Naive thymus-derived CD4-positive, alpha-beta T cell (primary cell): ENCODE data around the gene UCK1. TPM values are rescaled to one million over a fixed set of nuclear protein-coding genes. Genes with fewer than 3 reads are reported as not detected.

Experiments
- ATAC-seq: fragments of 150-1000 bp; cut with Tn5 transposase; 2 replicates; pipeline ENCODE4 v1.10.0; 2021; ENCODE audit warnings: mild to moderate bottlenecking, moderate library complexity
- CTCF ChIA-PET: fragments of 350-600 bp; sonication (Branson Sonifier 250); formaldehyde crosslinking; loops from one replicate; lab custom pipeline; 2021; ENCODE audit warnings: antibody characterized with exemption; lab: Charles Lee
- POLR2A ChIA-PET: fragments of 350-600 bp; sonication (Branson Sonifier 250); formaldehyde crosslinking; loops from one replicate; lab custom pipeline; 2021; ENCODE audit warnings: antibody characterized with exemption, inconsistent platforms; lab: Charles Lee
- DNase-seq, 9 donors: peaks; one replicate each; pipeline versions ENCODE4 v3.0.0 to v3.0.0-alpha.2; 2020 to 2022; ENCODE audit warnings: mixed read lengths in 1 of 9
- H3K27ac ChIP-seq: one replicate; pipeline ENCODE4 v1.7.0; 2013; ENCODE audit warnings: mild to moderate bottlenecking, low read depth, low read length, moderate library complexity
- H3K27me3 ChIP-seq, 2 donors: one replicate each; pipeline ENCODE4 v1.7.0; 2013; ENCODE audit warnings: low read length in 2 of 2, mild to moderate bottlenecking in 2 of 2, moderate library complexity in 2 of 2; ENCODE audit not compliant: control insufficient read depth in 2 of 2, insufficient read depth in 2 of 2
- H3K36me3 ChIP-seq, 3 experiments: 1 replicate in 2 of 3; 2 replicates in 1 of 3; pipeline ENCODE4 v1.7.0; 2013; ENCODE audit warnings: low read length in 3 of 3, mild to moderate bottlenecking in 3 of 3, moderate library complexity in 1 of 3; ENCODE audit not compliant: insufficient read depth in 3 of 3, control insufficient read depth in 2 of 3
- H3K4me1 ChIP-seq, 2 donors: one replicate each; pipeline ENCODE4 v1.7.0; 2013; ENCODE audit warnings: low read length in 2 of 2, mild to moderate bottlenecking in 2 of 2, moderate library complexity in 1 of 2; ENCODE audit not compliant: control insufficient read depth in 2 of 2, insufficient read depth in 2 of 2
- H3K4me3 ChIP-seq: 2 replicates; pipeline ENCODE4 v1.7.0; 2013; ENCODE audit warnings: mild to moderate bottlenecking, low read length
- H3K9me3 ChIP-seq, 3 experiments: 1 replicate in 2 of 3; 2 replicates in 1 of 3; pipeline ENCODE4 v1.7.0; 2013; ENCODE audit warnings: low read length in 3 of 3; ENCODE audit not compliant: control insufficient read depth in 2 of 3
- H3K27ac Mint-ChIP-seq, 9 donors: one replicate each; pipeline ENCODE4 v1.8.0; 2020 to 2022; ENCODE audit warnings: mixed read lengths in 9 of 9, mild to moderate bottlenecking in 8 of 9, moderate library complexity in 5 of 9, inconsistent platforms in 2 of 9
- H3K27me3 Mint-ChIP-seq, 5 donors: one replicate each; pipeline ENCODE4 v1.8.0; 2021 to 2022; ENCODE audit warnings: mixed read lengths in 5 of 5, mild to moderate bottlenecking in 1 of 5
- H3K36me3 Mint-ChIP-seq, 5 donors: one replicate each; pipeline ENCODE4 v1.8.0; 2020 to 2022; ENCODE audit warnings: mixed read lengths in 5 of 5, mild to moderate bottlenecking in 3 of 5, inconsistent platforms in 1 of 5
- H3K4me1 Mint-ChIP-seq, 7 donors: one replicate each; pipeline ENCODE4 v1.8.0; 2020 to 2022; ENCODE audit warnings: mixed read lengths in 7 of 7, mild to moderate bottlenecking in 3 of 7, inconsistent platforms in 1 of 7
- H3K4me3 Mint-ChIP-seq, 10 donors: one replicate each; pipeline ENCODE4 v1.8.0; 2020 to 2022; ENCODE audit warnings: mild to moderate bottlenecking in 10 of 10, mixed read lengths in 10 of 10, moderate library complexity in 6 of 10, inconsistent platforms in 2 of 10
- H3K9me3 Mint-ChIP-seq, 11 donors: one replicate each; pipeline ENCODE4 v1.8.0; 2020 to 2022; ENCODE audit warnings: mixed read lengths in 11 of 11, mild to moderate bottlenecking in 4 of 11, inconsistent platforms in 1 of 11, moderate library complexity in 1 of 11
- intact Hi-C, 2 donors: fragments of 100-400 bp; cut with micrococcal nuclease; formaldehyde crosslinking; loops; one replicate each; pipeline ENCODE4 v1.15.1; 2023
- polyA plus RNA-seq, 2 donors: library from polyadenylated mRNA; unstranded; fragments of 300-500 nt; fragmentation: Illumina TruSeq; gene quantifications; one replicate each; pipeline ENCODE4 v1.2.3, GENCODE V29; 2021
- total RNA-seq, 6 experiments: library from RNA in 5 of 6; stranded (reverse) in 5 of 6; gene quantifications; 1 replicate in 5 of 6; 2 replicates in 1 of 6; pipeline ENCODE4 v1.2.3 and lab custom pipeline; 2021 to 2026

Gene UCK1
- total and polyA plus RNA-seq, 7 experiments from 2014 or later = 21.2 to 40.1 (median 29.3) TPM

- ChIA-PET CTCF (interaction anchor here (0.6 kb wide), 1 partner anchor 7 kb away, joined by 3 read pairs; no protein-coding TSS in a partner anchor), POLR2A (interaction anchor here (0.6 to 1.3 kb wide), 2 partner anchors 39 to 71 kb away, joined by 3 read pairs; no protein-coding TSS in a partner anchor)
- ATAC-seq = no peak
- no peak overlapping the region for H3K4me3 Mint-ChIP-seq
- peaks cover 11 to 56% (median 34%) of the 10 kb centered on the region in 5 donors for H3K36me3 Mint-ChIP-seq
- Histone ChIP-seq H3K36me3 (peaks cover 22 to 97% (median 58%) of the 10 kb centered on the region in 3 experiments), H3K9me3 (no peaks in the 10 kb centered on the region), H3K27ac (no peak overlapping the region), H3K4me3 (no peak overlapping the region), H3K27me3 (no peaks in the 10 kb centered on the region), H3K4me1 (no peaks in the 10 kb centered on the region)
- H3K27ac Mint-ChIP-seq = peak overlapping the region in 2 of 9 donors; percentile 25 to 84
- H3K9me3 Mint-ChIP-seq = no peaks in the 10 kb centered on the region
- H3K4me1 Mint-ChIP-seq = peaks cover 4 to 8% (median 5%) of the 10 kb centered on the region in 7 donors
- no peaks in the 10 kb centered on the region for H3K27me3 Mint-ChIP-seq
- no peak for DNase-seq
- intact Hi-C loops = loop anchor here in 1 of 2 donors (5.0 kb wide), 1 partner anchor 78 kb away; no protein-coding TSS in a partner anchor
Observed at GRCh38 chr9:131475111-131475955, 55.7 kb downstream of the UCK1 start.

DNA sequence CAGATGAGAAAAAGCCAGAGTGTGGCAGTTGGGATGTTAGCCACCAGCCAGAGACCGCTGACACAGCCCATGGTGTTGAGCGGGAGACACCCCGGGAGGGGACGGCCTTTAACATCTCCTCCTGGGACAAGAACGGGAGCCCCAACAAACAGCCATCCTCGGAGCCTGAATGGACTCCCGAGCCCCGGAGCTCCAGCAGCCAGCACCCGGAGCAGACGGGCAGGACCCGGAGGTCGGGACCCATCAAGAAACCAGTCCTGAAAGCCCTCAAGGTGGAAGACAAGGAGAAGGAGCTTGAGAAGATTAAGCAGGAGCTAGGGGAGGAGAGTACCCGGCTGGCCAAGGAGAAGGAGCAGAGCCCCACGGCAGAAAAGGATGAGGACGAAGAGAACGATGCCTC, 56.4 kb downstream of the UCK1 start:
- POLR2A ChIA-PET = interaction anchor here (0.6 to 1.3 kb wide), 2 partner anchors 38 to 70 kb away, joined by 3 read pairs; no protein-coding TSS in a partner anchor
- CTCF ChIA-PET = interaction anchor here (0.7 to 1.1 kb wide), 2 partner anchors 46 to 124 kb away, joined by 3 to 4 read pairs; no protein-coding TSS in a partner anchor
- intact Hi-C loops = loop anchor here (5.0 kb wide), 2 partner anchors 77 to 102 kb away; no protein-coding TSS in a partner anchor

GRCh38 chr9:131473891-131474290, 57.2 kb downstream of the UCK1 start:
- CTCF ChIA-PET = interaction anchor here (0.7 to 1.1 kb wide), 2 partner anchors 47 to 123 kb away, joined by 3 to 4 read pairs; no protein-coding TSS in a partner anchor
- Mint-ChIP-seq H3K9me3 (no peaks in the 10 kb centered on the region), H3K27me3 (no peaks in the 10 kb centered on the region), H3K27ac (peak overlapping the region in 4 of 9 donors; percentile 51 to 63 (median 53)), H3K4me1 (peaks cover 5 to 16% (median 8%) of the 10 kb centered on the region in 7 donors), H3K4me3 (no peak overlapping the region), H3K36me3 (peaks cover 20 to 58% (median 39%) of the 10 kb centered on the region in 5 donors)
- ATAC-seq (no peak), DNase-seq (no peak)
- peaks cover 12 to 96% (median 53%) of the 10 kb centered on the region in 3 experiments for H3K36me3 ChIP-seq
- intact Hi-C loops = loop anchor here in 1 of 2 donors (5.0 kb wide), 1 partner anchor 102 kb away; no protein-coding TSS in a partner anchor
- H3K27me3 ChIP-seq = no peaks in the 10 kb centered on the region
- POLR2A ChIA-PET = interaction anchor here (1.3 kb wide), 1 partner anchor 69 kb away, joined by 3 read pairs; no protein-coding TSS in a partner anchor
- no peak overlapping the region for H3K27ac ChIP-seq
- H3K4me3 ChIP-seq = no peak overlapping the region
- H3K4me1 ChIP-seq = no peaks in the 10 kb centered on the region
- no peaks in the 10 kb centered on the region for H3K9me3 ChIP-seq

More for the DNA sequence above, 56.4 kb downstream of the UCK1 start:
- Histone ChIP-seq H3K27me3 (no peaks in the 10 kb centered on the region), H3K36me3 (peaks cover 17 to 97% (median 56%) of the 10 kb centered on the region in 3 experiments), H3K4me1 (no peaks in the 10 kb centered on the region), H3K4me3 (no peak overlapping the region), H3K9me3 (no peaks in the 10 kb centered on the region), H3K27ac (no peak overlapping the region)
- ATAC-seq (no peak), DNase-seq (no peak)
- Mint-ChIP-seq H3K4me3 (no peak overlapping the region), H3K36me3 (peaks cover 17 to 58% (median 41%) of the 10 kb centered on the region in 5 donors), H3K27ac (peak overlapping the region in 3 of 9 donors; percentile 31 to 84 (median 38)), H3K27me3 (no peaks in the 10 kb centered on the region), H3K4me1 (peaks cover 5 to 14% (median 8%) of the 10 kb centered on the region in 7 donors), H3K9me3 (no peaks in the 10 kb centered on the region)

Other genes with a start within 250 kb of the UCK1 start
- gene PLPP7, start 241.5 kb downstream of the UCK1 start, total RNA-seq = under 1 TPM in 4 of 5 experiments, not detected in 1; 0.12 to 0.24 (median 0.14) TPM
- gene PLPP7, start 241.5 kb downstream of the UCK1 start, polyA plus RNA-seq = under 1 TPM; 0.24 to 0.71 TPM
- gene PRRC2B, start 137.2 kb downstream of the UCK1 start, total RNA-seq = 100 to 1,000 TPM; 208 to 382 (median 272) TPM
- gene PRRC2B, start 137.2 kb downstream of the UCK1 start, polyA plus RNA-seq = 10 to 100 TPM; 29.8 to 62.4 TPM
- gene POMT1, start 28.3 kb downstream of the UCK1 start, total RNA-seq = 10 to 100 TPM; 40.0 to 55.8 (median 47.7) TPM
- gene POMT1, start 28.3 kb downstream of the UCK1 start, polyA plus RNA-seq = 10 to 100 TPM; 13.3 to 15.1 TPM
- not detected for gene PRRT1B, start 14.3 kb upstream of the UCK1 start, total RNA-seq
- gene PRRT1B, start 14.3 kb upstream of the UCK1 start, polyA plus RNA-seq = not detected
- 100 to 1,000 TPM in 2 of 5 experiments, 10 to 100 TPM in 3; 81.1 to 181 (median 85.8) TPM for gene RAPGEF1, start 208.8 kb upstream of the UCK1 start, total RNA-seq
- 1 to 10 TPM; 1.2 to 4.7 TPM for gene RAPGEF1, start 208.8 kb upstream of the UCK1 start, polyA plus RNA-seq